Esophagus mucosa (tissue), 1 donor: Measurements from ENCODE around the gene RNF112. TPM values are rescaled to one million over a fixed set of nuclear protein-coding genes. Genes with fewer than 3 reads are reported as not detected.
A peak's percentile ranks its signal among the peaks of the same experiment; 100 is the strongest.
"Not testable (repeated sequence)": the region's sequence is repeated elsewhere in the genome, so short reads cannot be mapped to it uniquely, and the experiment has no call there.

Source experiments
- ATAC-seq: fragments of 200-7000 bp; cut with Tn5 transposase; one replicate; pipeline ENCODE4 v1.9.1; 2020
- total RNA-seq: library from RNA; stranded (reverse); gene quantifications from one replicate; pipeline ENCODE4 v1.2.4, GENCODE V29; 2023
- donor health status: DM: yes; HTN: yes; CAD: no.

The RNF112 gene
- total RNA-seq, 1 donor from 2014 or later: 1.1 TPM

DNA sequence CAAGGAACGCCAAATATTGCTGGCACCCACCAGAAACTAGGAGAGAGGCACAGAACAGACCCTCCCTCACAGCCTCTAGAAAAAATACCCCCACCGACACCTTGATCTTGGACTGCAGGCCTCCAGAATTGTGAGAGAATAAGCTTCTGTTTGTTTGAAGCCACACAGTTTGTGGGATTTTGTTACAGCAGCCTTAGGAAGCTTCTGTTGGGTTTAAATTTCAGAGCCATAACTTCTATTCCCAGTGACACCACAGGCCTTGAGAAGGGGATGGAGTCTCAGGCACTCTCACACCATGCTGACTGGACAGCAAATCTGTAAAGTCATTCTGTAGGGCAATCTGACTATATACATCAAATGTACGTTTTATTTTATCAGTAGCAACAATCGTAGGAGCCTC lies 38.6 kb downstream of the RNF112 start:
- ATAC-seq: no peak

DNA sequence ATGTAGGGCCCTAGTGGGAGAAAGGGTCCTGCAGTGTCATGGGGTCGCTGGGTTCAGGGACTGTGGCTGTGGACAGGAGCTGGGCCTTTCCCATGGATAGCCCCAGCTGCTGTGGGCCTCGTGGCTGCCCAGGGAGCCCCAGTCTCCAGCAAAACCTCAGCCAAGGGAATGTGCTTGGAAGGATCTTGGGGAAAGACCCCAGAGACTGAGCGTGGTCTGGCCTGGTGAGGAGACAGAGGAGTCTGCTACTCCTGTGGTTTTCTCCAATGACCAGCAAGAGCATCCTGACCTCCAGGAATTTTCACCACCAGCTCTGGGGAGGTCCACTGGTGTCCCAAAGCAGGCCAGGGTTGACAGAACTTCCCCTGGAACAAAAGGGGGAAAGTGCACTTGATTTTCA lies 42.3 kb downstream of the RNF112 start:
- ATAC-seq: no peak

- no peak for ATAC-seq
Measured at GRCh38 chr17:19454074-19454473, 43.0 kb downstream of the RNF112 start.

DNA sequence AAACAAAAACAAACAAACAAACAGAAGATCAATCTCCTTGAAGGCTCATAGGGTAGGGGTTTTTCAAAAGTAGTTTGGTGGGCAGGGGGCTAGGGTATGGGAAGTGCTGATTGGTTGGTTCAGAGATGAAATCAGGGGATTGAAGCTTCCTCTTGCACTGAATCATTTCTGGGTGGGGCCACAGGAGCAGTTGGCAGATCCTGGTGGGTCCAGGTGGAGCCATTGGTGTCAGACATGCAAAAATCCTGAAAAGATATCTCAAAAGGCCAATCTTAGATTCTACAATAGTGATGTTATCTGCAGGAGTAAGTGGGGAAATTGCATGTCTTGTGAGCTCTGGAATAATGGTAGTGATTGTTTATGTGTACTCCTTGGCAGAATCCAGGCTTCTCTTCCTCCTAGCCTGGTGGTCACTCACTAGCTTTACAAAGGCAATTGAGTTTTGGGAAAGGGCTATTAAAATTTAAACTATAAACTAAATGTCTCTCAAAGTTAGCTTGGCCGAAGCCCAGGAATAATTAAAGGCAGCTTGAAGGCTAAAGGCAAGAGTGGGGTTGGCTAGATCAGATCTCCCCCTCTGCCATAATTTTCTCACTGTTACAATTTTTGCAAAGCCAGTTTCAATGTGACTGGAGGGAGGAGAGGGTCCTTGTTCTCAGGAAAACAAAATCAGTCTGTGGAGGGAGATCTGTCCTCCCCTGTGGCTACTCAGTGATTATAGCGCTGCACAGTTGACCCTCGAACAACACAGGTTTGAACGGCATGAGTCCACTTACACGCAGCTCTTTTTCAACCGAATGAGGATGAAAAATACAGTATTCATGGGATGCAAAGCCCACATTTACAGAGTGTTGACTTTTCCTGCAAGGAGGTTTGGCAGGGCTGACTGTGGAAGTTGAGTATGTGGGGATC lies 45.2 kb downstream of the RNF112 start:
- ATAC-seq: no peak

GRCh38 chr17:19457046-19457445 lies 46.0 kb downstream of the RNF112 start:
- no peak for ATAC-seq

GRCh38 chr17:19457830-19458271 lies 46.8 kb downstream of the RNF112 start:
- ATAC-seq: peak; percentile 37

DNA sequence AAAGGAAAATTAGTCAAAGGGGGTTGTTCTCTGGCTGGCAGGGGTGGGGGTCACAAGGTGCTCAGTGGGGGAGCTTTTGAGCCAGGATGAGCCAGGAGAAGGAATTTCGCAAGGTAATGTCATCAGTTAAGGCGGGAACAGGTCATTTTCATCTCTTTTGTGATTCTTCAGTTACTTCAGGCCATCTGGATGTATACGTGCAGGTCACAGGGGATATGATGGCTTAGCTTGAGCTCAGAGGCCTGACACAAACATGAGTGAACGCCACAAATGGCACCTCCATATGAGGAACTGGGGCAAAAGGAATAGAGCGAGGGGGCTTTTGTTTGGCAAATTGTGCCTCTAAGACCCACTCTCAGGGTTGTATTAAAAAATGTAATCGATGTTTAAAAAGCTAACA lies 47.4 kb downstream of the RNF112 start:
- ATAC-seq: not testable (repeated sequence)

- ATAC-seq: not testable (repeated sequence)
Measured at GRCh38 chr17:19459018-19459655, 48.1 kb downstream of the RNF112 start.

DNA sequence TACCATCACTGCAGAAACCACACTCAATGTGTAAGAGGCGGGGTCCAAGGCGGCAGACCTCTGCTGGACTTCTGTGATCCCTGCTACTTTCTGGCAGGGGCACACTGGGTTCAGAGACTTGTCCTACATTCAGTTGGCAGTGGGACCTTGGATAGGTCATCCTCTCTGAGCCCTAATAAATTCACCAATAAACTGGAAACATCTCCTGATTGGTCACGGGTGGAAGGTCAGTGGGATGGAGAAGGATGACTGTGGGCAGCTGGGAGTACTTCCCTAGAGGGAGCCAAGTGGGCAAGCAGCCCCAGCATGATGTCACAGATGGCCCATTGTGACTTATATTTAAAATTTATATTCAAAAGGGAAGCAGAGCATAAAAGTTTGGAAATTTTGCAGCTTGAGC lies 49.7 kb downstream of the RNF112 start:
- no peak for ATAC-seq

GRCh38 chr17:19461116-19461515 lies 50.1 kb downstream of the RNF112 start:
- ATAC-seq: no peak

DNA sequence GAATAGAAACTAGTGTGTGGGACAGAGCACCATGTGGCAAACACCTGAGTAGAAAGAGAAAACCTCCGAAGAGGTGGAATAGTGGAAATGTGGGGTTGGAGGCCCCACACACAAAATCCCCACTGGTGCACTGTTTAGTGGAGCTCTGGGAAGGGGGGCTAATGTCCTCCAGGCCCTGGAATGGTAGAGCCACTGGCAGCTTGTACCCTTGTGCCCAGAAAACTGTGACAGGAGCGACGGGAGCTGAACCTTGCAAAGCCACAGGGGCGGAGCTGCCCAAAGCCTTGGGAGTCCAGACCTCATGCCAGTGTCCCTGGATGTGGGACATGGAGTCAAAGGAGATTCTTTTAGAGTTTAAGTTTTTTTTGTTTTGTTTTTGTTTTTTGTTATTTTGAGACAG lies 50.6 kb downstream of the RNF112 start:
- ATAC-seq: no peak

GRCh38 chr17:19462456-19463035 lies 51.5 kb downstream of the RNF112 start:
- ATAC-seq: not testable (repeated sequence)

GRCh38 chr17:19464031-19465026 lies 53.3 kb downstream of the RNF112 start:
- ATAC-seq: no peak

Other genes with a start within 250 kb of the RNF112 start
- 68.3 TPM for gene EPN2, start 173.9 kb upstream of the RNF112 start, total RNA-seq
- gene B9D1, start 48.5 kb upstream of the RNF112 start, total RNA-seq: 12.7 TPM
- gene MAPK7, start 32.7 kb upstream of the RNF112 start, total RNA-seq: 35.2 TPM
- 5.2 TPM for gene MFAP4, start 24.0 kb upstream of the RNF112 start, total RNA-seq
- gene SLC47A1, start 122.6 kb downstream of the RNF112 start, total RNA-seq: 2.7 TPM
- 98.6 TPM for gene ALDH3A2, start 237.5 kb downstream of the RNF112 start, total RNA-seq